NCI-H446 treated with DMSO at 0.1 percent for 48 hours (cell line): ENCODE results near the gene CNOT1.
"Not testable (repeated sequence)": the region's sequence is repeated elsewhere in the genome, so short reads cannot be mapped to it uniquely, and the experiment has no call there.

Experiments
- DNase-seq: peaks from one replicate; lab custom pipeline; 2025; lab: John Stamatoyannopoulos, UW

Gene CNOT1

DNA sequence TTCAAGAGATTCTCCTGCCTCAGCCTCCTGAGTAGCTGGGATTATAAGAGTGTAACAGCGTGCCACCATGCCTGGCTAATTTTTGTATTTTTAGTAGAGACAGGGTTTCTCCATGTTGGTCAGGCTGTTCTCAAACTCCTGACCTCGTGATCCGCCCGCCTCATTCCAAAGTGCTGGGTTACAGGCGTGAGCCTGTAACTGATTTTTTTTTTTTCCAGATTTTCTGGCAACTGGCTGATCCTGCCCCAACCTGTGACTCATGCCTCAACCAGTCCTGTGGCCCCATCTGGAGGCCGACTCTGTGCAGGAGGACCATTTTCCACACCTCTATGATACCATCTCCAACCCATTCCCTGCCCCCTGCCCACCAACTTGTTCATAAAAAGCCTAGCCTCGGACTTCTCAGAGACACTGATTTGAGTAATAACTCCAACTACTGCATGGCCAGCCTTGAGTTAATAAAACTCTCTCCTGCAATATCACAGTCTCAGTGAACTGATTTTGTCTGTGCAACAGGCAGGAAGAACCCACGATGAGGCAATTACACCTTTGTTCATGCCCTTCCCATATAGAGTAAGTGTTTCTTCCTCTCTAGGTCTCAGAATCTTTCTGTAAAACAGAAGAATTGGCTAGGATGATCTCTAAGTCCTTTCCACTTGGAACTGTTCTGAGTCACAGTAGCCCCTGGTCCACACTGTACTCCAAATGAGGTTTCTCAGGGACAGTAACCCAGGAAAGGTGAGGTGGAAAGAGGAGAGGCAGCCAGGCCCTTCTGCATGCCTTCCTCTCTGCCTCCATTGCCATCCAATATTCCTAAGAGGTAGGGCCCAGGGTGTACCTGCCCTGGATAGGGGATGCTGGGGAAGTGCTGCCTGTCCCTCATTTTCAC, 8.8 kb upstream of the CNOT1 start:
- DNase-seq = no peak

DNA sequence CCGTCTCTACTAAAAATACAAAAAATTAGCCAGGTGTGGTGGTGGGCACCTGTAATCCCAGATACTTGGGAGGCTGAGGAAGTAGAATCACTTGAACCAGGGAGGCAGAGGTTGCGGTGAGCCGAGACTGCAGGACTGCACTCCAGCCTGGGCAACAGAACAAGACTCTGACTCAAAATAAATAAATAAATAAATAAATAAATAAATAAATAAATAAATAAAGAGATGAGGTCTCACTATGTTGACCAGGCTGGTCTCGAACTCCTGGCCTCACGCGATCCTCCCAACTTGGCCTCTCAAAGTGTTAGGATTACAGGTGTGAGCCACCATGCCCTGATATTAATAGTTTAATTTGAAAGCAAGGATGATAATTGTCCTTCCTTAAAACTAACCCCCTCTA, 7.4 kb upstream of the CNOT1 start:
- not testable (repeated sequence) for DNase-seq

- no peak for DNase-seq
Observed at GRCh38 chr16:58636466-58636865, 6.8 kb upstream of the CNOT1 start.

DNA sequence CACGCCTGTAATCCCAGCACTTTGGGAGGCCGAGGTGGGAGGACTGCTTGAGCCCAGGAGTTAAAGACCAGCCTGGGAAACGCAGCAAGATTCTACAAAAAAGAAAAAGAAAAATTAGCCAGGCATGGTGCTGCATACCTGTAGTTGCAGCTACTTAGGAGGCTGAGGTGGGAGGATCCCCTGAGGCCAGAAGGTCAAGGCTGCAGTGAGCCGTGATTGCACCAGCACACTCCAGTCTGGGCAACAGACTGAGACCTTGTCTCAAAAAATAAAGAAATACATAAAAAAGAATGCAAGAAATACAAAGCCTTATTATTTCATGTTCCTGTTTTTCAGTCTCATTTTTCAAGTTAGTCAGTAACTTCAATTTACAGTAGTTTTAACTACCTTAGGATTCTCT, 5.9 kb upstream of the CNOT1 start:
- DNase-seq = no peak

GRCh38 chr16:58634265-58634802, 4.7 kb upstream of the CNOT1 start:
- DNase-seq = no peak

DNA sequence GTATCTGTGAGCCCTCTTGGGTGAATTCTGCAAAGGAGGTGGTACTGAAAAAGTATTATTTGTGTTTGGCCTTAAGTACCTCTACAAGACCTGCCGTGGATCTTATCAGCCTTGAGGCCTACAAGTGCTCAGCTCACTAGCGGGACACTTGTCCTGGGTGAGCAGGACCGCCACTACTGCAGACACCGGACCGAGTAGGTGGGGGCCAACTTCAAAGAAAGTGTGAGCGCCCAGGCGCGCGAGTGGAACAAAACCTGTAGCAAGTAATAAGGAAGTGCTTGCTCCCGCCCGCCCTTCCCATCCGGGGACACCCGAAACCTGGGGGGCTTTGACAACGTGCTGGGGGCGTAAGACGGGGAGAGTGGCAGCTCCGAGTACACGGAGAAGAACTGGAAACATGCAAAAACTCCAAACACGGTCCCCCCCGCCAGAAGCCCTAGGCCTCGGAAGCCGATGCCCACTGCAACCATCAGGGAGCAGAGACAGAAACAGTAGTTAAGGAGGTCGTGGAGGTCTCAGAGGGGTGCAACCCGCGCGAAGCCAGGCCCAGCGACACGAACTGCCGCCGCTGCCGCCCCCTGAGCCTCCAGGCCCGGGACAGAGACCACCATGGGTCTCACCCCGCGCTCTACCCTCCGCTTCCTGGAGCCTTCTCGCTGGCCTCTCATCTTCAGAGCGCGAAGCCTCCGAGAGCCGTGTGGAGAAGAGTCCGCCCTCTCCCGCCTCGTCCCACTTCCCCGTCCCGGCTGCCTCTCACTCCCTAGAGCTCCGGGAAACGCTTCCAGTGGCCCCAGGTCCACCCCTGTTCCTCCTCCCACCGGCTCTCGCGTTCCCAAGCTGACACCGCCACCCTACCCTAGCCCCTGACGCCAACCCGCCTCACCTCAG, 537 bp downstream of the CNOT1 start:
- no peak for DNase-seq

GRCh38 chr16:58624209-58624608, 5.4 kb downstream of the CNOT1 start:
- no peak for DNase-seq

DNA sequence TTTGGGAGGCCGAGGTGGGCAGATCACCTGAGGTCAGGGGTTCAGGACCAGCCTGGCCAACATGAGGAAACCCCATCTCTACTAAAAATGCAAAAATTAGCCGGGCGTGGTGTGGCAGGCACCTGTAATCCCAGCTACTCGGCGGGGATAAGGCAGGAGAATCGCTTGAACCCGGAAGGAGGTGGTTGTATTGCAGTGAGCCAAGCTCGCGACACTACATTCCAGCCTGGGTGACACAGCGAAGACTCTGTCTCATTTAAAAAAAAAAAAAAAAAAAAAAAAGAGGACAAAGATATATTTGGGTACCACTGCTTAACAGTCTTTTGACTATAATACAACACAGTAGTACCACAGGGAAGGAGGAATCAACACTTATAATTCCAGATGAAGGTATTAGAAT, 9.2 kb downstream of the CNOT1 start:
- no peak for DNase-seq

GRCh38 chr16:58615280-58615679, 14.3 kb downstream of the CNOT1 start:
- DNase-seq = no peak

GRCh38 chr16:58614860-58615259, 14.8 kb downstream of the CNOT1 start:
- DNase-seq = no peak

DNA sequence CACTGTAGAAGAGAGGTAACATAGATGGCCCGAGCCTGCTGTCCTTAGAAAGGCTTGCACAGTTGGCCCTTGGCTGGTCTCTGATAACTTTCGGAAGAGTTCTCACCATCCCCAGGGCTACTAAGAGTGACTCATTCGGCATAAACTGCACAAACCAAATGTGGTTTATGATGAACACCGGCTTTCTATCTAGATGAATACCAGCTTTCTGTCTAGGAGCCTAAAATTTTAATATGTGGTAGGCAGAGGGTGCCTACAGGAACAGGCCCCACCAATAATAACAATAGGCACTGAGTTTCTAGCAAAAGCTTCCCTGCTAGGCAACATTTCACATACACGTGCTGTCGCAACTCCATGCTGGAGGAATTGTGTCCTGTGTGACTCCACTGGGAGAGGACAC, 15.4 kb downstream of the CNOT1 start:
- DNase-seq = no peak

DNA sequence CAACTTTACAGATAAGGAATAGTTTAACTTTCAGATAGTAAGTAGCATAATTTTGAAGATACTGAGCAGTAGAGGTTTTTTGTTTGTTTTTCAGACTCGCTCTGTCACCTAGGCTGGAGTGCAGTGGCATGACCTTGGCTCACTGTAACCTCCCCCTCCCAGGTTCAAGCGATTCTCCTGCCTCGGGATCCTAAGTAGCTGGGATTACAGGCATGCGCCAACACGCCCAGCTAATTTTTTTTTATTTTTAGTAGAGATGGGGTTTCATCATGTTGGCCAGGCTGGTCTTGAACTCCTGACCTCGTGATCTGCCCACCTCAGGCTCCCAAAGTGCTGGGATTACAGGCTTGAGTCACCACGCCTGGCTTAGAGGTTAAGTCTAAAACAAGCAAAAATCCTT, 16.7 kb downstream of the CNOT1 start:
- DNase-seq = not testable (repeated sequence)

- no peak for DNase-seq
Observed at GRCh38 chr16:58608601-58609136, 21.0 kb downstream of the CNOT1 start.

- no peak for DNase-seq
Observed at GRCh38 chr16:58605562-58605961, 24.1 kb downstream of the CNOT1 start.

DNA sequence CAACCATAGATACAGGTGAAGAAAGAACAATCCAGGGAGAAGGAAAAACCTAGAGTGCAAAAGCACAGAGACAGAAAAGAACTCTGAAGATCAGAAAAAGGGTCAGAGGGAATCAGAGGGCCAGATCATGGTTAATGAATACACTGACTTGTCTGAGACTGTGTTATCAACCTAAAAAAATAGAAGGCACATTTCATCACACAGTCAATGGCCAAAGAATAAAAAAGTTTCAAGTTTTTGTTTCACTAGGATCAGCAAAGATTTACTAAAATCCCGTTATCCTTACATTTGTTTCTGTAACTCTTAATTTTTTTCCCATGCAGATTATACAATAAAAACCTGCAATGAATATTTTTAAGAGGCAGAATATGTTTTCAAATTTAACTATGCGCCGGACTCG, 38.5 kb downstream of the CNOT1 start:
- DNase-seq = no peak

- no peak for DNase-seq
Observed at GRCh38 chr16:58589326-58589905, 40.2 kb downstream of the CNOT1 start.

DNA sequence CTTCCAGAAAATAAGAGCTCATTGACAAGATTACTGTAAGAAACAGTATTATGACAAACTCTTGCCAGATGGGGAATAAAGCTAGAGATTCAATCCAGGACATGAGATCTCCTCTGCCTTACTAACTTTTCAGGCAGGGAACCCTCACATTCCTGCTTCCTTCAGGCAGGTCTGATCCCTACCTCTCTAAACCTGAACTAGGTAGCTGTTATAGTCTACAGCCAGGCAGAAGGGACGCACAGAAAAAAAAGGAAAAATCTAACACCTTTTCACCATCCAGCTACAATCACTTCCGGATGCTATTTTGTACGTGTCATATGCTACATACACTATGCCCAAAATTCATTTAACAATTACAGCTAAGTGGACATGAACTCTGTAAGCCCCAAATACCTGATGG, 41.2 kb downstream of the CNOT1 start:
- DNase-seq = no peak

DNA sequence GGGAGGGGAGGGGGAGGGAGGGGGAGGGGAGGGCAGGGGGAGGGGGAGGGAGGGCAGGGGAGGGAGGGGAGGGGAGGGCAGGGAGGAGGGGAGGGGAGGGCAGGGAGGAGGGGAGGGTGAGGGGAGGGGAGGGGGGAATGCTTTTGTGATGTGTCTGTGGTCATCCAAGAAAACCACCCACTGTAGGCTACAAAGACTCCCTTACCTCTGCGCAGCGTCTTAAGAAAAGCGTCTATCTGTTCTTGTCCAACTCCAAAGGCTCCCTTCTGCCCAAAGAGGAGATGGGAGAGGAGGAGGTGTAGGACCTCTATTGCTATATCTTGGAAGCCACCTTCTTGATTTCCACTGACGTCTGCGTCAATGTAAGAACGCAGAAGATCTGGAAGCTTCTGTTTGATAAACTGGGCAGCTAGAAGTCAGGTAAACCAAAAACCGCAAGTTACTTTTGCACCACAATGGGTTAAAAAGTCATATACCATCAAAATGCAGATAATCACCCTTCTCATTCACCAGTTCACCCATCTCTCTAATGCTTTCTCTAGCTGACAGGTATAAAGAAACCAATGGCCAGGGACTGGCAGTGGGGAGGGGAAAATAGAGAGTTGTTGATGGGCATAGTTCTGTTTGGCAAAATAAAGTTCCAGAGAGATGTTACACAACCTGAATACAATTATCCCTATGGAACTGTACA, 43.1 kb downstream of the CNOT1 start:
- DNase-seq = no peak

DNA sequence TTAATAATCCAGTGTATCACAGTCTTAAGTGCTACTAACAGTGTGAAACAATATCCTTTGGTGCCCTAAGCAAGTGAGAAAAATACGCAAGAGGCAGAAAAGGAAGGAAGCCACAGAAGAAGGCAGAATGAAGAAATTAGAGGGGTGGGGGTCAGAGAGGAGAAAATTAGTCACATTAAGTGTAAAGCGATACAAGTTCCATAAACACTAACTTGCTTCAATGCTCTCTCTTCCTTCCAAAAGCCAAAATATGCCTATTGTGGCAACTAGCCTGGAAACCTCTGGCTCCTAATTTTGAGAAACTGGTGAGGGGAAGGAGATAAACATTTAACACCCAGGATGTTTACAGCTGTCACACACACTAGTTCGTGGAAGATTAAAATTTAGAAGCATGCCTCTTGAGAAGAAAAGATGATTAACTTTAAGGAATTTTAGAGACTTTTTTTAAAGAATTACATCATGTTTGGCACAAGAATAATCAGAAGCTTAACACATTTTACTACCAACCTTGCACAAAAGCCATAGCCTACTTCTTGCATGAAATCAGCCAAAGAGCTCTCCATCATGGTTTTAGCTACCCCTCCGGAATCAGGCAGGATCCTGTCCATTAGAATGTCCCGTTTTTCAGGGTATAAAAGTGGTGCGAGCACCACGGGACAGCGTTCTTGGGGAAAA, 44.7 kb downstream of the CNOT1 start:
- DNase-seq = no peak

DNA sequence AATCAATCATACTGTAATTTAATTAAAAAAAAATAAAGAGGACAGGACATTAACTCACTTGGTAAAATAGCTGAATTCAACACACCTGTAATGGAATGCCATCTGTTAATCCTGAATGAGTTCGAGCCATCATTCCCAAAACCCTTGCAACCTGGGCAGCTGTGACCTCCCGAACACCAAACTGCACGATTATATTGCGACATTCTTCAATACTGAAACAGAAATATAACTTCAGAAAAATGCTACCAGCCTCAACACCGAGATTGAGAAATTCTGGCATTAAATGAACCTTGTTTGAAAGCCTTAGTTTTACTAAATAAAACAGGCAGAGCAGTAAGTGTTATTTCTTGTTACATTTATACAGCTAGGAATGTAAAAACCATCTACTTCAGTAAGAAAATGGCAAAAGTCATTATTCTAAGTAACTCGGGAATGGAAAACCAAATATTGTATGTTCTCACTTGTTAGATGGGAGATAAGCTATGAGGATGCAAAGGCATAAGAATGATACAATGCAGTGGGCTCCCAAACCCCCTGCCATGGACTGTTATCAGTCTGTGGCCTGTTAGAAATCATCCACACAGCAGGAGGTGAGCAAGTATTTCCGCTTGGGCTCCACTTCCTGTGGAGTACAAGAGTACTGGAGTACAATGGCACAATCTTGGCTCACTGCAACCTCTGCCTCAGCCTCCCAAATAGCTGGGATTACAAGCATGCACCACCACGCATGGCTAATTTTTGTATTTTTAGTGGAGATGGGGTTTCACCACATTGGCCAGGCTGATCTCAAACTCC, 46.5 kb downstream of the CNOT1 start:
- DNase-seq = no peak
